CD14-positive monocyte (primary cell): ENCODE data around the gene ZNF771. TPM values are rescaled to one million over a fixed set of nuclear protein-coding genes. Genes with fewer than 3 reads are reported as not detected.
A peak's percentile ranks its signal among the peaks of the same experiment; 100 is the strongest.

Experiments
- DNase-seq, 3 donors: peaks; one replicate each; pipeline ENCODE4 v3.0.0-alpha.2; 2011 to 2022
- H2AFZ ChIP-seq: 2 replicates; pipeline ENCODE4 v1.6.0; 2012; ENCODE audit warnings: mild to moderate bottlenecking, low read depth, low read length, inconsistent platforms; ENCODE audit not compliant: insufficient read depth, poor library complexity, severe bottlenecking
- H3K27ac ChIP-seq, 2 donors: 1 replicate in 1 of 2; 2 replicates in 1 of 2; pipeline ENCODE4 v1.5.1; 2012 to 2013; ENCODE audit warnings: low read length in 2 of 2, control low read depth in 1 of 2, inconsistent platforms in 1 of 2, low read depth in 1 of 2, mild to moderate bottlenecking in 1 of 2
- H3K27me3 ChIP-seq, 2 donors: one replicate each; pipeline versions ENCODE4 v1.6.0 to v1.6.1; 2011 to 2013; ENCODE audit warnings: low read length in 2 of 2; ENCODE audit not compliant: control insufficient read depth in 2 of 2, insufficient read depth in 2 of 2
- H3K36me3 ChIP-seq, 2 donors: replicated peaks in 1 of 2; 1 replicate in 1 of 2; 2 replicates in 1 of 2; pipeline versions ENCODE4 v1.5.1 to v1.6.1; 2012 to 2013; ENCODE audit warnings: low read length in 2 of 2, control low read depth in 1 of 2, inconsistent platforms in 1 of 2, mild to moderate bottlenecking in 1 of 2; ENCODE audit not compliant: insufficient read depth in 2 of 2, control insufficient read depth in 1 of 2
- H3K4me1 ChIP-seq, 2 donors: 1 replicate in 1 of 2; 2 replicates in 1 of 2; pipeline versions ENCODE4 v1.5.1 to v1.6.1; 2012 to 2013; ENCODE audit warnings: low read length in 2 of 2, control low read depth in 1 of 2, inconsistent platforms in 1 of 2, mild to moderate bottlenecking in 1 of 2, moderate library complexity in 1 of 2; ENCODE audit not compliant: insufficient read depth in 2 of 2, control insufficient read depth in 1 of 2
- H3K4me2 ChIP-seq: replicated peaks from 2 replicates; pipeline ENCODE3; 2012; ENCODE audit warnings: low read length, moderate library complexity, mild to moderate bottlenecking; ENCODE audit not compliant: poor library complexity, severe bottlenecking; ENCODE audit errors: extremely low read depth
- H3K4me3 ChIP-seq, 3 experiments: fragments of 200-600 bp in 1 of 3; sonication (generic) in 1 of 3; replicated peaks in 1 of 3; 1 replicate in 2 of 3; 2 replicates in 1 of 3; pipeline ENCODE4 v1.5.1; 2011 to 2013; ENCODE audit warnings: low read length in 3 of 3, mild to moderate bottlenecking in 3 of 3, control low read depth in 2 of 3, low read depth in 2 of 3, inconsistent platforms in 1 of 3, moderate library complexity in 1 of 3
- H3K79me2 ChIP-seq: 2 replicates; pipeline ENCODE4 v1.6.0; 2012; ENCODE audit warnings: mild to moderate bottlenecking, control low read depth, inconsistent platforms, low read length, moderate library complexity; ENCODE audit not compliant: insufficient read depth
- H3K9ac ChIP-seq: 2 replicates; pipeline ENCODE4 v1.6.0; 2017; ENCODE audit warnings: low read length, mild to moderate bottlenecking; ENCODE audit not compliant: insufficient read depth, poor library complexity, severe bottlenecking
- H3K9me3 ChIP-seq, 2 donors: replicated peaks in 1 of 2; 1 replicate in 1 of 2; 2 replicates in 1 of 2; pipeline versions ENCODE4 v1.5.1 to v1.6.1; 2012 to 2013; ENCODE audit warnings: low read length in 2 of 2, control low read depth in 1 of 2; ENCODE audit not compliant: control insufficient read depth in 1 of 2, insufficient read depth in 1 of 2
- H4K20me1 ChIP-seq: 2 replicates; pipeline ENCODE4 v1.6.0; 2012; ENCODE audit warnings: mild to moderate bottlenecking, low read length, control low read depth, moderate library complexity; ENCODE audit not compliant: insufficient read depth
- H3K27ac Mint-ChIP-seq, 7 donors: one replicate each; pipeline ENCODE4 v1.8.0; 2020; ENCODE audit warnings: mild to moderate bottlenecking in 7 of 7, mixed read lengths in 7 of 7, moderate library complexity in 6 of 7, inconsistent platforms in 2 of 7
- H3K27me3 Mint-ChIP-seq, 3 donors: one replicate each; pipeline ENCODE4 v1.8.0; 2021 to 2022; ENCODE audit warnings: low read depth in 3 of 3, mild to moderate bottlenecking in 3 of 3, mixed read lengths in 3 of 3, moderate library complexity in 3 of 3, inconsistent platforms in 1 of 3
- H3K36me3 Mint-ChIP-seq, 2 donors: one replicate each; pipeline ENCODE4 v1.8.0; 2020; ENCODE audit warnings: mixed read lengths in 2 of 2, inconsistent platforms in 1 of 2, mild to moderate bottlenecking in 1 of 2
- H3K4me1 Mint-ChIP-seq: one replicate; pipeline ENCODE4 v1.8.0; 2020; ENCODE audit warnings: mild to moderate bottlenecking, mixed read lengths
- H3K4me3 Mint-ChIP-seq, 2 donors: one replicate each; pipeline ENCODE4 v1.8.0; 2020; ENCODE audit warnings: mild to moderate bottlenecking in 2 of 2, mixed read lengths in 2 of 2, moderate library complexity in 1 of 2
- H3K9me3 Mint-ChIP-seq, 7 donors: one replicate each; pipeline ENCODE4 v1.8.0; 2020 to 2022; ENCODE audit warnings: mixed read lengths in 7 of 7, mild to moderate bottlenecking in 6 of 7, moderate library complexity in 6 of 7, inconsistent platforms in 2 of 7
- WGBS: methylation state at CpG from one replicate; pipeline ENCODE4 v1.1.5; 2013; ENCODE audit warnings: missing lambda C conversion rate; ENCODE audit not compliant: insufficient coverage; 5-methylcytosine and 5-hydroxymethylcytosine counted together
- intact Hi-C, 2 donors: fragments of 100-400 bp; cut with micrococcal nuclease; formaldehyde crosslinking; loops; one replicate each; pipeline versions ENCODE4 v1.15.0 to v1.15.1; 2023
- polyA plus RNA-seq, 3 donors: library from polyadenylated mRNA; depleted of rRNA in 1 of 3; unstranded in 2 of 3; stranded (reverse) in 1 of 3; fragments of 300-500 nt in 2 of 3; fragments of >200 nt in 1 of 3; fragmentation: Illumina TruSeq in 2 of 3; gene quantifications; 1 replicate in 2 of 3; 2 replicates in 1 of 3; pipeline ENCODE4 v1.2.3, GENCODE V29; 2012 to 2021
- TF ChIP-seq, protein P1 (sequence below): fragments of 200-600 bp; IDR thresholded peaks from one replicate; pipeline ENCODE4 v1.8.0; 2022; ENCODE audit warnings: antibody characterized with exemption, mild to moderate bottlenecking

ZNF771 gene
- polyA plus RNA-seq, 3 donors, result 0.39 to 0.68 (median 0.51) TPM

DNA sequence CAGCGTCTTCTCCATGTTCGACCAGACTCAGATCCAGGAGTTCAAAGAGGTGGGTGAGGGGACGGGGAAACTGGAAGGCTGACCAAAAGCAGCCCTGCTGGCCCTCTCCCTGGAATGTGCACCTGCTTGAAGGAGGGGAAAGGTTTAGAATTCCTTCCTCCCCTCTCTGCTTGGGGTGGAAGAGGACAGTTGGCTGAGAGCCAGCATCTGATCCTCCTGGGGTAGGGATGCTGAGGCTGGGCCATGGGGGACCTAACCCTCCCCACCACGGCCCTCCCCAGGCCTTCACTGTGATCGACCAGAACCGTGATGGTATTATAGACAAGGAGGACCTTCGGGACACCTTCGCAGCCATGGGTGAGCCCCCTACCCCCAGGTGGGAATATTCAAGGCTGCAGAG lies 31.5 kb upstream of the ZNF771 start:
- Mint-ChIP-seq H3K4me3 (no peak overlapping the region), H3K9me3 (no peaks in the 10 kb centered on the region), H3K27ac (peak overlapping the region in 1 of 7 donors; percentile 37), H3K27me3 (peaks cover 0 to 6% (median 0%) of the 10 kb centered on the region in 3 donors), H3K36me3 (no peaks in the 10 kb centered on the region), H3K4me1 (peaks cover 30% of the 10 kb centered on the region)
- WGBS, result 90% methylated on average over 4 of the region's 8 CpGs
- H3K36me3 ChIP-seq, result no peaks in the 10 kb centered on the region
- intact Hi-C loops, result loop anchor here (10.0 kb wide), 2 partner anchors 279 to 339 kb away; partner anchors contain the start of genes FBRS (in 1 of the 2) and PRR14 (in 1 of the 2)
- no peak overlapping the region for H3K4me2 ChIP-seq
- peaks cover 7% of the 10 kb centered on the region for H3K79me2 ChIP-seq
- H3K9ac ChIP-seq, result no peak overlapping the region
- peak in 1 of 3 donors; percentile 4 for DNase-seq
- H3K27ac ChIP-seq, result no peak overlapping the region
- no peaks in the 10 kb centered on the region for H4K20me1 ChIP-seq
- TF ChIP-seq, protein P1, sequence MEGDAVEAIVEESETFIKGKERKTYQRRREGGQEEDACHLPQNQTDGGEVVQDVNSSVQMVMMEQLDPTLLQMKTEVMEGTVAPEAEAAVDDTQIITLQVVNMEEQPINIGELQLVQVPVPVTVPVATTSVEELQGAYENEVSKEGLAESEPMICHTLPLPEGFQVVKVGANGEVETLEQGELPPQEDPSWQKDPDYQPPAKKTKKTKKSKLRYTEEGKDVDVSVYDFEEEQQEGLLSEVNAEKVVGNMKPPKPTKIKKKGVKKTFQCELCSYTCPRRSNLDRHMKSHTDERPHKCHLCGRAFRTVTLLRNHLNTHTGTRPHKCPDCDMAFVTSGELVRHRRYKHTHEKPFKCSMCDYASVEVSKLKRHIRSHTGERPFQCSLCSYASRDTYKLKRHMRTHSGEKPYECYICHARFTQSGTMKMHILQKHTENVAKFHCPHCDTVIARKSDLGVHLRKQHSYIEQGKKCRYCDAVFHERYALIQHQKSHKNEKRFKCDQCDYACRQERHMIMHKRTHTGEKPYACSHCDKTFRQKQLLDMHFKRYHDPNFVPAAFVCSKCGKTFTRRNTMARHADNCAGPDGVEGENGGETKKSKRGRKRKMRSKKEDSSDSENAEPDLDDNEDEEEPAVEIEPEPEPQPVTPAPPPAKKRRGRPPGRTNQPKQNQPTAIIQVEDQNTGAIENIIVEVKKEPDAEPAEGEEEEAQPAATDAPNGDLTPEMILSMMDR, result no peak
- H2AFZ ChIP-seq, result no peak overlapping the region
- peaks cover 31 to 38% of the 10 kb centered on the region in 2 donors for H3K4me1 ChIP-seq
- no peaks in the 10 kb centered on the region for H3K27me3 ChIP-seq
- no peak overlapping the region for H3K4me3 ChIP-seq
- H3K9me3 ChIP-seq, result no peaks in the 10 kb centered on the region

- H3K4me1 ChIP-seq, result peaks cover 27 to 33% of the 10 kb centered on the region in 2 donors
- no peak overlapping the region for H3K4me3 ChIP-seq
- H3K9me3 Mint-ChIP-seq, result no peaks in the 10 kb centered on the region
- H3K4me2 ChIP-seq, result no peak overlapping the region
- H3K36me3 ChIP-seq, result no peaks in the 10 kb centered on the region
- peaks cover 0 to 5% (median 0%) of the 10 kb centered on the region in 3 donors for H3K27me3 Mint-ChIP-seq
- H2AFZ ChIP-seq, result no peak overlapping the region
- no peaks in the 10 kb centered on the region for H4K20me1 ChIP-seq
- H3K4me3 Mint-ChIP-seq, result no peak overlapping the region
- no peaks in the 10 kb centered on the region for H3K9me3 ChIP-seq
- intact Hi-C loops, result loop anchor here (10.0 kb wide), 2 partner anchors 278 to 338 kb away; partner anchors contain the start of genes FBRS (in 1 of the 2) and PRR14 (in 1 of the 2)
- no peak overlapping the region for H3K9ac ChIP-seq
- WGBS, result 96% methylated on average over 4 of the region's 8 CpGs
- H3K79me2 ChIP-seq, result peaks cover 7% of the 10 kb centered on the region
- peak in 1 of 3 donors; percentile 5 for DNase-seq
- no peaks in the 10 kb centered on the region for H3K27me3 ChIP-seq
- peak overlapping the region; percentile 100 for H3K27ac ChIP-seq
- no peaks in the 10 kb centered on the region for H3K36me3 Mint-ChIP-seq
- peaks cover 24% of the 10 kb centered on the region for H3K4me1 Mint-ChIP-seq
- peak overlapping the region in 5 of 7 donors; percentile 35 to 100 (median 99) for H3K27ac Mint-ChIP-seq
- TF ChIP-seq, protein P1, result no peak
These were observed 30.9 kb upstream of the ZNF771 start for GRCh38 chr16:30376461-30376902.
